Medulla oblongata (tissue), 1 donor: ENCODE data around the gene SF3B3.
"Not testable (repeated sequence)": the region's sequence is repeated elsewhere in the genome, so short reads cannot be mapped to it uniquely, and the experiment has no call there.

Experiments used
- DNase-seq: peaks from one replicate; pipeline ENCODE4 v3.0.0-alpha.2; 2015; ENCODE audit errors: extremely low spot score

Gene SF3B3

DNA sequence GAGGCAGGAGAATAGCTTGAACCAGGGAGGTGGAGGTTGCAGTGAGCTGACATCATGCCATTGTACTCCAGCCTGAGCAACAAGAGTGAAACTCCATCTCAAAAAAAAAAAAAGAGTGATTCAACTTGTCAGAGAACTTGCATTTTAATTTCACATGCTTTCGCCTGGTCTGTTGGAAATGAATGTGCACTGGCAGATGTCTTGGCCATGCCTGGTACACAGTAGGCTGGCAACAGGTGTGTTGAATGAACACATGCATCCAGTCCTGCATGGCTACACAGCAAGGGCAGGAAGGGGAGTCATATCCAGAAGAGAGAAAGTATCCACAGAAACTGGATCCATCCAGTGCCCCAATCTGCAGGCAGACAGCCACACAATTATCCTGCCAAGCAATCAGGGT is 11.8 kb upstream of the SF3B3 start:
- DNase-seq: no peak

DNA sequence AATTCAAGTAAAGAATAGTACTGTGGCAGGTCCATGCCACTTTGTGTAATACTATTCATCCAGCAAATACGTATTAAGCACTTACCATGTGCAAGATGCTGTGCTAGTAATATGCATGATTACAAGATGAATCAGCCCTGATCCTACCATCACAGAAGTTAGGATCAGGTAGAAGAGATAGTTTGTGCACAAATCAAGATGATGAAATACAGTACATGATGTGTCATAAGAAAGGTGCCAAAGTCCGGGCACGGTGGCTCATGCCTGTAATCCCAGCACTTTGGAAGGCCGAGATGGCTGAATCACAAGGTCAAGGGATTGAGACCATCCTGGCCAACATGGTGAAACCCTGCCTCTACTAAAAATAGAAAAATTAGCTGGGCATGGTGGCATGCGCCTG is 11.2 kb upstream of the SF3B3 start:
- no peak for DNase-seq

DNA sequence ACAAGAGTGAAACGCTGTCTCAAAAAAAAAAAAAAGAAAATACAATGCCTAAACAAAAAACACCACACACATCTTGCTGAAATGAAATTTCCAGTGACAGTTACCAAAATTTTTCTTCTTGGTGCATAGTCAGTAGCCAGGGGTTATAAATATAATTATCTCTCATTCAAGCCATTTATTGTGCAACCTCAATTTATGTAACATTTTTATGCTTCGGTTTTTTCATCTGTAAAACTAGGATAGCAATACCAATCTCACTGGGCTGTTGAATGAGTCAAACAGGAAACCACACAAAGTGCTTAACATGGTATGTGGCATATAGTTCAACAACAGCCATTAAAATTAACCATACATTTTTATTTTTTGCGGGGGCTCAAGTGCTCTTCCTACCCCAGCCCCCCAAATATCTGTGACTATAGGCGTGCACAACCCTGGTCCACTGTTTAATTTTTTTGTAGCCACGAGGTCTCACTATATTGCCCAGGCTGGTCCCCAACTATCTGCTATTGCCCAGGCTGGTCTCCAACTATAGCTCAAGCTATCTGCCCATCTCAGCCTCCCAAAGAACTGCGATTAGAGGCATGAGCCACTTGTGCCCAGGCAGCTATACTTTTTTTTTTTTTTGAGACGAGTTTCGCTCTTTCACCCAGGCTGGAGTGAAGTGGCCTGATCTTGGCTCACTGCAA is 2.9 kb upstream of the SF3B3 start:
- no peak for DNase-seq

DNA sequence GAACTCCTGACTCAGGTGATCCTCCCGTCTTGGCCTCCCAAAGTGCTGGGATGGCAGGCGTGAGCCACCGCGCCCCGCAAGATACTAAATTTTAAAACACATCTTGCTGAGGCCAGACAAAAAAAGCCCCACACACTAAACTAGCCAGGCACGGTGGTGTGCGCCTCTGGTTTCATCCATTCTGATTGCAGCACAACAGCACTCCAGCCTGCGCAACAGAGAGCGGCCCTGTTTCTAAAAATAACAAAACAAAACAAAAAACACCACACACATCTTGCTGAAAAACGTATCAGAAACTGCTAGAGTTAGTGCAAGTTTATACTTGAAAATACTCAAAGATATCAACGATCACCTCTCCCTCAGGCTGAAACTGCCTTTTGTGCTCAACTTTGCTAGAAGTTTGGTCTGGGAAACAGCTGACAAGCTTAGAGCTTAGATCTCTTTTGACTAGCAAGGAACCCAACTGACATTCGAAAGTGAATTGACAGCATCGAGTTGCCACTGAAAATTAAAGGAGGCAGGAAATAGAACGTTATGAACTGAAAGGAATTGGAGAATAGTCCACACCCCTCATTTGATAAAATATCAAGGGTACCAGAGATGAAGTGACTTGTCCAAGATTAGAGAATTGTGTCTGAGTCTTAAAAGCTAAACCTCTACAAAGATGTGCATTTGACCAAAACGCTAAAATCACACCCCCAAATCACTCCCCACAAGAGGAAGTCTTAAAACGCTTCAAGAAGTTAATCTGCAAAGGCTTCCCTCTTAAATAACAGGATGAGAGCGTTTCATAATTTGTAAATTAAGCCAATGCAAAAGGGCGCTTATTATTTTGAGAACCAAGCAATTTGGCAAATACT is 1.2 kb upstream of the SF3B3 start:
- no peak for DNase-seq

DNA sequence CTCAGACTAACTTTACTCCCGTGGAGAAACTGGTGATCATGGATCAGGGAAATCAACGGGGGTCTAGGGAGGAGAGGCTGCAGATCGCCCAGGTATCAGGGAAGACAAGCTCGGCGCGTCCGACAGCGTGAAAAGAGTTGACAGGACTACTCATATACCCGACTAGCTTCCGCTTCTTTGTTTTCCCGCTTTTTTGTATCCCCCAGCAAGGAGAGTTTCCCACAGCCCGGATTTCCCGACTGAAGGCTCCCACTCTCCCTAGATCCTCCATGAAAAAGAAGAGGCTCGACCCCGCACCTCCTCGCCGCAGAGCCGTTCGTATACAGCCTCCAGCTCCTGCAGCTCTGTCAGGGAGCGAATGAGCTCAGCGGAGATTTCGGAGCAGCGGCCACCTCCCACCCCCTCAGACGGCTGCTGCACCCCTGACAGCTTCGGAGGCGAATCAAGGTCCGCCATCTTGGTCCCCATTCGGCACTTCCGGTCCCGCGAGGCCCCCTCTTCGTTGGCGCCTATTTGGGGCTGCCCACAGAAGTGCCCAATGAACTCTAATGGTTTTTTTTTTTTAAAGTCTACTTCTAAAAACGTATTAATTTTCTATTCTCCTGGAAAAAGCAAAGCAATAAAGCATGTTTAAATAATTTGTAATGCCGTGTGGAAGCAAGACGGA is 407 bp upstream of the SF3B3 start, which contains the start of gene COG4:
TSS of gene COG4 (minus strand) at position 479 of the 667 bp plus-strand sequence. CDS start at position 468, 11 bp downstream.
- DNase-seq: peak; percentile 89

DNA sequence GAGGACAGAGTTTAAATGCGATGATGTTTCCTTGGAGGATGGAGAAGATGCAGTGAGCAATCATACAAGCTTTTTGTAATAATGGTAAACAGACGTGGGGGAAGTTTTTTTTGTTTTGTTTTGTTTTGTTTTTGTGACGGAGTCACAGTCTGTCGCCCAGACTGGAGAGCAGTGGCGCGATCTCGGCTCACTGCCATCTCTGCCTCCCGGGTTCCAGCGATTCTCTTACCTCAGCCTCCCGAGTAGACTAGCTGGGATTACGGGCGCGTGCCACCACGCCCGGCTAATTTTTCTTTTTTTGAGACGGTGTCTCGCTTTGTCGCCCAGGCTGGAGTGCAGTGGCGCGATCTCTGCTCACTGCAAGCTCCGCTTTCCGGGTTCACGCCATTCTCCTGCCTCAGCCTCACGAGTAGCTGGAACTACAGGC is 796 bp downstream of the SF3B3 start:
- not testable (repeated sequence) for DNase-seq

DNA sequence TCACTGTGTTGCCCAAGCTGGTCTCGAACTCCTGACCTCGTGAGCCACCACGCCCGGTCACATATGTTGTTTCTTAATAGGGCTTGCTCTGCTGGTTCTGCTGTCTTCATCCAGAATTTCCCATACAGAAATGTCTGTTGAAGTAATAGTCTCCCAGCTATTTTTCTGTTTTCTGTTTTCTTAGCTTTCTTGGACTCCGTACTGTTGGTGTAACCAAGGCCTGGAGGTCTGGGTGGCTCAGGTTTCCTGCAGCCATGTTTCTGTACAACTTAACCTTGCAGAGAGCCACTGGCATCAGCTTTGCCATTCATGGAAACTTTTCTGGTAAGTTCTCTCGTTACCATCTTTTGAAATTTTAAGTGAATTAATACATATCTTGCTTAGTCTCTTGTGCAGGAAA is 2.8 kb downstream of the SF3B3 start:
- DNase-seq: no peak

DNA sequence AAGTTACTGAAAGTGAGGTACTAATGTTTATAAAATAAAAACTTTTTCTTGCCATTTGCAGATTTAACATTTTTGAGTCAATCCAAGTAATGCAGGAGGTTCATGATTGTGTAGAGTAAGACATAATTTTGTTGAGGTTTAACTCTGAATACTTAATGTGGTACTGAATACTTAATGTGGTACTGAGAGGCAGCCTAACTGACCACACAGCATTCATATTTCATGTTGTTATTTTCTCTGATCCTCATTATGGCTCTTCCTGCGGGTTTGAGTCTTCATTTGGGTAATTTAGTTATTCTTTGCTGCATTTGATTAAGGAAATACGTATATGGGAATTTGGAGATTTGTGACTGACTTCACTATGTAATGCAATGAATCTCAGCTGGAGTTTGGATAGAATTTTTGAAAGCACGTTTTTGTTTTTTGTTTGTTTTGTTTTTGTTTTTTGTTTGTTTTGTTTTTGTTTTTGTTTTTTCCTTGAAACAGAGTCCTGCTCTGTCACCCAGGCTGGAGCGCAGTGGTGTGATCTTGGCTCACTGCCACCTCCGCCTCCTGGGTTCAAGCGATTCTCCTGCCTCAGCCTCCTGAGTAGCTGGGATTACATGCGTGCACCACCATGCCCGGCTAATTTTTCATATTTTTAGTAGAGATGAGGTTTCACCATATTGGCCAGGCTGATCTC is 3.8 kb downstream of the SF3B3 start:
- DNase-seq: no peak

DNA sequence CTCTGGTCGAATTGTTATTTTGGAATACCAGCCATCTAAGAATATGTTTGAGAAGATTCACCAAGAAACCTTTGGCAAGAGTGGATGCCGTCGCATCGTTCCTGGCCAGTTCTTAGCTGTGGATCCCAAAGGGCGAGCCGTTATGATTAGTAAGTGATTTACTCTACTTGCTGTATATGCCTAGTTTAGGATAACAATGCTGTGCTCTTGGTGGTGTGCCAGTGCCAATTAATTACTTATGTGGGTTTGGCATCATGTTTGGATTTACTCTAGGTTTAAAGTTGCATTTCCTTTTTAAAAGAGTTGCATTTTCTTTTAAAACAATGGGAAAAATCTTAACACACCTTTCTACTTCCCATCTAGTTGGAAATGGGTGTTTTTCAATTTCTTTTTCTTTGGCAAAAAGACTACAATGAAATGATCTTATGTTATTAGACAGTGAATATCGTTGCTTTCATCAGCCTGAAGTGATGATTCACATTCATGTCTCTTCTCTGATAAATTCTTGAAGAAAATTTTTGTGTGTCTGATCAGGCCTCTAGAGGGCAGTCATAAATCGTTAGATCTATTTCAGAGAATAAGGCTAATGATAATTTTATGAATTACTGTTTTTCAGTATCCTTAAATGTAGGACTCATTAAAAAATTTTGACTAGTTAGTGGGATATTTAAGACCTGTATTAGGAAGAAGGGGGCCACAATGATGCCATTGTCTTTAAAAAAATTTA is 5.6 kb downstream of the SF3B3 start:
- DNase-seq: peak; percentile 42

DNA sequence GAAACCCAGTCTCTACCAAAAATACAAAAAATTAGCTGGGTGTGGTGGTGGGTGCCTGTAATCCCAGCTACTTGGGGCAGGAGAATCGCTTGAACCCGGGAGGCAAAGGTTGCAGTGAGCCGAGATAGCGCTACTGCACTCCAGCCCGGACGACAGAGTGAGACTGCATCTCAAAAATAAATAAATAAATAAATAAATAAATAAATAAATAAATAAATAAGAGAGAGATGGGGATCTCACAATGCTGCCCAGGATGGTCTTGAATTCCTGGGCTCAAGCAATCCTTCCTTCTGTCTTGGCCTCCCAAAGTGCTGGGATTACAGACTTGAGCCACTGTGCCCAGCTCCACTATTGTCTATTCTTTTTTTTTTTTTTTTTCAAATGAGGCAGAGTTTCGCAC is 6.3 kb downstream of the SF3B3 start:
- not testable (repeated sequence) for DNase-seq

DNA sequence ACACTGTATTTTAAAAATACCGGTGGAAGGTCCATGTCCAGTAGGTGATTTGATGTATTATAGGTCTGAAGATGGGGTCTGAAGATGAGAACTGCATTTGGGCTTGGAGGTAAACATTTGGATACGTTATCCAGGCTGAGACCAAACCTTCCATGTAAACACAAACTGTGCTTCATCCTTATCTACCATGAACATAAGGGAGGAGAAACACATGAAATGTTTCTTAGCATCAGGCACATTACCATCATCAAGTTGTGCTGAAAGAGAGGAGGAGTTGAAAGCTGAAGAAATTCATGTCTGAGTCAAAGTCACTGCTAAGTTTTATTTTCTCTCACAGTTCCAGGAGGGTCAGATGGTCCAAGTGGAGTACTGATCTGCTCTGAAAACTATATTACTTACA is 11.4 kb downstream of the SF3B3 start:
- DNase-seq: no peak

DNA sequence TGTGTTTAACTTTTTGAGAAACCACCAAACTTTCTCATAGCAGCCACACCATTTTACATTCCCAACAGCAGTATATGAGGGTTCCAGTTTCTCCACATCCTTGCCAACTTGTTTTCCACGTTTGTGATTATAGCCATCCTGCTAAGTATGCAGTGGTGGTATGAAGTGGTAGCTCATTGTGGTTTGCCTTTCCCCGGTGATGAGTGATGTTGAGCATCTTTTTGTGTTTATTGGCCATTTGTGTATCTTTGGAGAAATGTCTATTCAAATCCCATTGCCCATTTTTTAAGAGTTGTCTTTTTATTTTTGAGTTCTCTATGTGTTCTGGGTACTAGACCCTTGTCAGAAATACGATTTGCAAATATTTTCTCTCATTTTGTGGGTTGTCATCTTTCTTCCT is 17.4 kb downstream of the SF3B3 start:
- no peak for DNase-seq

DNA sequence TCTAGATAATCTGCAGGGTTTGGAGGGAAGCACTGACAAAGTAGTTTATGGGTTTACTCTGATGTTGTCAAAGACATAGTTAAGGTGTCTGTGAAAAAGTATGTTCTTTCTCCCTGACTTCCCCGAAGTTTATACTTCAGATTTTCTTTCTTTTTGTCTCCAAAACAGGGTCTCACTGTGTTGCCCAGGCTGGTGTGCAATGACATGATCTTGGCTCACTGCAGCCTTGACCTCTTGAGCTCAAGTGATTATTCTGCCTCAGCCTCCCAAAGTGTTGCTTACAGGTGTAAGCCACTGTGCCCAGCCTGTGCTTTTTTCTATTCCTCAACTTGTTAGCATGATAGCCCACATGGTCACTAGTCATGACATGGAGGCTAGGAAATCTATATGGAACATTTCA is 20.9 kb downstream of the SF3B3 start:
- DNase-seq: no peak

DNA sequence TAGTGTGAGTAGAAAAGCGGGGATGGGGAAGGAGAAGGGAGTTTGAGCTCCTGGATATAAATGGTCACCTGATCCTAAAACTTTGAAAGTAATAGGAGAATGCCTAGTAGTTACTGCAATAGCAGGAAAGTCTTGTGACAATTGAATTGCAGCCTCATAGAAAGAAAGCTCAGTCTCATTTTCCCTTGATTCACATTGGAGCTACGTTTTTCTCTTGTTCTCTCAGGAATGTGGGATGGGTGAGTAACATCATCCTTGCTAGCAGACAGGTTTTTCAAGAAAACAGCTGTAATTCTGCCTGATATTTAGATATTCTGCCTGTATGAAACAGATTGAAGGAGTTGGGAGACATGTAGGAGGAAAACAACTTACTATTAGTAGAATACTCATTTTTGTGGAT is 25.3 kb downstream of the SF3B3 start:
- no peak for DNase-seq

DNA sequence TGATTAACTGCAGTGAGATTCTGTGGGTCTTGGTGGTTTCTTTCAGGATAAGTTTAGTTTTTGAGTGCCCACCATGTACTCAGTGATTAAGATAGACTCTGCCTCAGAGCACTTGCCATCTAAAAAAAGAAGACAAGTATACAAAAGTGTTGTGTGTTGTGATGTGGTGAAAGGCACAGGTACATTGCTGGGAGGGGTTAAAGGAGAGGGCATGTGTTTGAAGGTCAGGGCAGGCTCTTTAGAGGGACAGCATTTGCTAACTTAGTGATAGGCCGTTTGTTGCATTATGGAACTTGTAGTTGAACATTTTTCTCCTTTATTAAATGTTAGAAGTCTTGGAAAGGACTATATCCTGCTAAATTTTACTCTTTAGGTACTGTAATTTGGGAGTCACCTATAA is 26.5 kb downstream of the SF3B3 start:
- no peak for DNase-seq

DNA sequence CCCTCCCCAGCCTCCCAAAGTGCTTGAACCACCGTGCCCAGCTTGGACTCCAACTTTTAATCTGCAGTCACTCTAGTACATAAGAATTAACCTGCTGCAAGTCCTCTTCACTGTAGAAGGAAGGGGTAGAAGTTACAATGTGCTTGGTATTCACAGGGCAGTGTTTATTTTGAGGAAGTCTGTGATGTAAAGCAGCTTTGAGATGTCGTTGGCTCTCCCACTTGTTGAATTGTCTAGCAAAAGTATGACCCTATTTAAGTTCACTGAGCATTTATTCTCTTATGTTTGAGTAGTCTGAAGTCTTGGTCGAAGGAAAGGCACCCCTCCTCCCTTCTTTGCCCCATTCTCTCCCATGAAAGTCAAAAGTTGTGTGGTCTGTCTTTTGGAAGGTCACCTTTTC is 28.2 kb downstream of the SF3B3 start:
- no peak for DNase-seq

DNA sequence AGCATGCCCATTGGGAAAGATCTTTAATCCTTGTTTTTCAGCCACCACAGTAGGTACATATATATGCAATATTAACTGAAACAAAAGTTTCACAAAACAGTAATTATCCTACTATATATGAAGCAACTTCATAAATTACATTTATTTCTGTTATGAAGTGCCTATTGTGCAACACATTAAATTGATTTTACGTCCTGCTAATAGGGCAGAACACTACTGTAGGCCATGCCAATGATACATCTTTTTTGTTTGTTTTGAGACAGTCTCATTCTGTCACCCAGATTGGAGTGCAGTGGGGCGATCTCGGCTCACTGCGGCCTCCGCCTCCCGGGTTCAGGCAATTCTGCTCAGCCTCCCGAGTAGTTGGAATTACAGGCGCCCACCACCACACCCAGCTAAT is 29.1 kb downstream of the SF3B3 start:
- no peak for DNase-seq

DNA sequence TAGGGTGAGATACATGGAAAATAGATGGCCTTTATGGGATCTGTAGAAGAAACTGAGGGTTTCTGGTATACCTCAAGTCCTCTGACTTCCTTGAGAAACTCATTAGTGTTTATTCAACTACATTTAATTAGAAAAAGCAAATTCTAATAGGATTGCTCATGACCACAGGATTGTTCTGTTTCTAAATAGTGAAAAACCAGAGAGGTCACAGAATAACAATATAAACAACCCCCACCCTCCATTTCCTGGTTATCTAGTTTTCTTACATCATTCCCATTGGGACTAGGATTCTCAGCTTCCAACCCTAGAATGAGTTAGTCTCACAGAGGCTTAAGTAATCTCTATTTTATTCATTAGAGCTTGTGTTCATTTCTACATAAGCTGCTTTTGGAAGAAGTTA is 30.0 kb downstream of the SF3B3 start:
- no peak for DNase-seq

DNA sequence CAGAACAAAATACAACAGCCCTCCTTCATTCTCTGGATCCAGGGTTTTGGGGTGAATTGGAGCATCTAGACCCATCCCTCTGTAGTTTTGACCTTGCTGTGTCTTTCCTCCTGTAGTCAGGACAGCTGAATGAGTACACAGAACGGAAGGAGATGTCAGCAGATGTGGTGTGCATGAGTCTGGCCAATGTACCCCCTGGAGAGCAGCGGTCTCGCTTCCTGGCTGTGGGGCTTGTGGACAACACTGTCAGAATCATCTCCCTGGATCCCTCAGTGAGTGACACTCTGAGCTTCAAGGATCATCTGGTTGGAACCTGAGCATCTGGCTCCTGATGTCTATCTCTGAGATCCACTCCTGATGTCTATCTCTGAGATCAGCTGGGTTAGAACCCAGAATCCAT is 32.4 kb downstream of the SF3B3 start:
- DNase-seq: no peak

DNA sequence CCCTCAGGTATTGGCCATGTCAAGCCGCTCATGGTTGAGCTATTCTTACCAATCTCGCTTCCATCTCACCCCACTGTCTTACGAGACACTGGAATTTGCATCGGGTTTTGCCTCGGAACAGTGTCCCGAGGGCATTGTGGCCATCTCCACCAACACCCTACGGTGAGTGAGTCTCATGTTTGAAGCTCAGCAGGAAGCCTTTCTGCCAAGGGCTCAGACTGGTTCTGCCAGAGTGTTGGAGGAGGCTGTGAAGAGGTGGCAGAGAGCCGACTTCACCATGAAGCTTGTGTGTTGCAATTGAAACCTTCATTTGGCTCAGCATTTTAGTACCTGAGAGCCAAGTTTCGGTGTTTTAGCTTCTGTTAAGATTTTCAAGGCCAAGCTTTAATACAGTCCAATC is 38.0 kb downstream of the SF3B3 start:
- DNase-seq: peak; percentile 63

DNA sequence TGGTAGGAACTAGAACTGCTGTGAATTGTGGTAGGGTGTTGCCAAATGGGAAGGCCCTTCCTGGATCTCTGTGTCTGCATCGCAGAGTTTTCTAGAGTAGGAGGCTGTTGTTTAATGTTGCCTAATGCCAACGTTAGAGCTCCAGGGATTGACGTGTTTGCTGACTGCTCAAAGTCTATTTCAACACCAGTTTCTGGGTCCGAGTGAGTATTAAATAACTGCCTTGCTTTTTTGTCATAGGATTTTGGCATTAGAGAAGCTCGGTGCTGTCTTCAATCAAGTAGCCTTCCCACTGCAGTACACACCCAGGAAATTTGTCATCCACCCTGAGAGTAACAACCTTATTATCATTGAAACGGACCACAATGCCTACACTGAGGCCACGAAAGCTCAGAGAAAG is 40.0 kb downstream of the SF3B3 start:
- DNase-seq: no peak
